HG02970 (cell line): Measurements from ENCODE around the gene THSD4.

Source experiments
- ATAC-seq: cut with Tn5 transposase; IDR thresholded peaks from one replicate; pipeline ENCODE4 v1.9.1; 2021; ENCODE audit warnings: mild to moderate bottlenecking, moderate library complexity, moderate number of reproducible peaks; ENCODE audit not compliant: unreplicated experiment, low FRiP score

Gene THSD4

DNA sequence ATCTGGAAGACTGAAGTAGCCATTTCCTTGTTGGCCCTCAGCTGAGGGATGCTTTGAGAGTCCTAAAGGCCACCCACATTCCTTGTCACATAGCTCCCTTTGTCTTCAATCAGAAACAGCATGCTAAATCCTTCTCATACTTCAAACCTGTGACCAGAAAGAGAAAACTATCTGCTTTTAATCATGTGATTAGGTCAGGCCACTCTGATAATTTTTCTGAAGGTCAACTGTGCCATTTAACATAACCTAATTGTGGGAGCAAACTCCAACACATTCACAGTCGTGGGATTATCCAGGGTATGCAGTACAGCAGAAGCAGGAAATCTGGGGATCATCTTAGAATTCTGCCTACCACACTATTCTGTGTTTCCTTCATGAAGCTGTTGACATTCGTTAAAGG, 471.2 kb downstream of the THSD4 start:
- no peak for ATAC-seq

DNA sequence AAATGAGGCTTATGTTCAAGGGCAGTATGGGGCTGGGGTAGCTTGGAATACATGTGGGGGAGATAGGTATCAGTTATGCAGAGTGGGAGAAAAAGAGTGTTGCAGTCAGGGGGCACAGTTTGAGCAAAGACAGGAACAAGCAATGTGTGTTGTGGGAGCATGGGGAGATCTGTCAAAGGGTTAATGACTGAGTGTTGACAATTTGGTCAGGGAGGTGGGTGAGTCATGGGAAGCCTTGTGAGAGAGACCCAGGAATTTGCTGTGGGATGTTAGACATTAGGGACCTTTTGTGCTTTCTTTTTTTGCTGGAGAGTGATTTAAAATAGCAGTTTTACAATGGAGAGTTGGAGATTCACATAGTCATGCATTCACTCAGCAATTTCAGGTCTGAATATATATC, 473.5 kb downstream of the THSD4 start:
- no peak for ATAC-seq

GRCh38 chr15:71591057-71591456, 475.8 kb downstream of the THSD4 start:
- ATAC-seq = no peak

GRCh38 chr15:71592203-71592602, 476.9 kb downstream of the THSD4 start:
- no peak for ATAC-seq

DNA sequence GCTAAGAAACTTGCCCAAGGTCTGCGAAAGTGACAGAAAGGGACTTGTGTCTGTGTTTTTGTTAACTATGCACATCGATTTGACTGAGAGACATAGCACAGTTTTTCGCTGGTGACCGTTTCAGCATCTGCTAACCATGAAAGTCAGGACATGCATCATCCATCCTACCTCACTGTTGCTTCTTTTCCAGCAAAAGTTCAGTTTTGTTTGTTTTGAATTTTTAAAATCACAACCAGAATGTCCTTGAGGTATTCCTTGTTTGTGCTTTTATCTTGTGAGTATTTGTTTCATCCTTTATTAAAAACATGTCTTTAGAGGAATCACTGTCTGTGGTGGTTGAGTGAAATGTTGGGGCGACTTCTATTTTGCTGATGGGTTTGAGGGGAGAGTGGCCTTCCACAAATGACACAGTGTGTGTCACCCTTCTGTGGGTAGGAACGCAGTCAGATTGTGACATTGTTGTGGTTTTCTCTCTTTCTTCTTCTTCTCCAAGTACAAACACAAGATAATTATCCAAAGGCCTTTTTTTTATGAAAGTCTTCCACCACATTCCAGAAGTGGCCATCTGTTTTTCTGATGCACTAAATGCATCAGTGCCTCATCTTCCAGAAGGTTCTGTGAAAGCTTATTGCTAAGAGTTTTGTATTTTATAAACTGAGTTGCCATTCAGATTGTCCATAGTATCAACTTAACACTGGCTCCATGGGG, 480.7 kb downstream of the THSD4 start:
- ATAC-seq = no peak

- no peak for ATAC-seq
Measured at GRCh38 chr15:71596672-71597071, 481.4 kb downstream of the THSD4 start.

- no peak for ATAC-seq
Measured at GRCh38 chr15:71597126-71597525, 481.9 kb downstream of the THSD4 start.

DNA sequence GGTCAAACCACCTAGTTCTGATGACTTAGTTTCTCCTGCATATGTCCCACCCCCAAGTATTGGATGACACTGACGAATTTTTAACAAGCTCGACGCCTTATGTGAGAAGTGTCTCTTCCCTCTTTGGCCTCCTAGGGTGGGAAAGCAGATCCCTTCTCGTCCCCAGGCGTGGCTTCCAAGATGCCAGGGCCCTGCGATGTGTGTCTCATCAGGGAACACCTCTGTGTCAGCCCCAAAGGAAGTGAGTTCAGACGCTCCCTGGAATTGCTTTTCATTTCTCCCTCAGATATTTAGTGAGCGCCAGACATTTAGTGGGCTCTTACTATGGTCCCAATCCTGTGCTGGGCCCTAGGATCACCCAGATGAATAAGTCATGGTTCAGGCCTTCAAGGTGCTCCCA, 482.4 kb downstream of the THSD4 start:
- ATAC-seq = no peak

DNA sequence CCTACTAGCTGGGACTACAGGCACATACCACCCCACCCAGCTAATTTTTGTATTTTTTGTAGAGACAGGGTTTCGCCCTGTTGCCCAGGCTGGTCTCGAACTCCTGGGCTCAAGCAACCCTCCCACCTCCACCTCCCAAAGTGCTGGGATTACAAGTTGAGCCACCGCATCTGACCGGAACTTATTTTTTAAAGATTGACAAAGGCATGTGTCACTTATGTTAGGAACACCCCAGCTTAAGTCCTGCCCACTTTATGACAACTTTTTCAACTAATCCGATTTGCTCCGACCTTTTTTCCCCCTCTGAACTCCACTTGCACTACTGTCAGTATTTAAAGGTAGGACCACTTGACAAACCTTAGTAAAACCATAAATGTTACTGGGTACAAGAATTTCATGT, 483.5 kb downstream of the THSD4 start:
- no peak for ATAC-seq

- no peak for ATAC-seq
Measured at GRCh38 chr15:71599418-71600151, 484.3 kb downstream of the THSD4 start.

- no peak for ATAC-seq
Measured at GRCh38 chr15:71600237-71600636, 485.0 kb downstream of the THSD4 start.

- ATAC-seq = no peak
Measured at GRCh38 chr15:71601038-71601834, 486.0 kb downstream of the THSD4 start.

GRCh38 chr15:71603379-71603778, 488.1 kb downstream of the THSD4 start:
- ATAC-seq = no peak

DNA sequence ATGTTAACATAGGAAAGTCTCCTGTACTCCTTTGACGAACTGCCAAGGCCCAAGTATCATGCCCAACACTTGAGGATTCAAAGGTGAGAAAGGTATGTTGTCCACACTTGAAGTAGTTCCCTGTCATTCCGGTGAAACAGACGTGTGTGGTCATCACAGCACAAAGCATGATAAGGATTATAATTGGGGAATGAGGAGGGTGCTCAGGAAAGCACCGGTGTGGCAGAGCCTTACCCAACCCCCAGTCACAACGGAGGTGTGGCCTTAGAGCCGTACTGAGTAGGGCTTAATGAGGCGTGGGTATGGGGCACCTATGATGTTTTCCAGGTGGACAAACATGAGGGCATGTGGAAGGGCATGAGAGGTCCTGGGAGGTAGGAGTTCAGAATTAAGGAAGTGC, 492.1 kb downstream of the THSD4 start:
- ATAC-seq = no peak

DNA sequence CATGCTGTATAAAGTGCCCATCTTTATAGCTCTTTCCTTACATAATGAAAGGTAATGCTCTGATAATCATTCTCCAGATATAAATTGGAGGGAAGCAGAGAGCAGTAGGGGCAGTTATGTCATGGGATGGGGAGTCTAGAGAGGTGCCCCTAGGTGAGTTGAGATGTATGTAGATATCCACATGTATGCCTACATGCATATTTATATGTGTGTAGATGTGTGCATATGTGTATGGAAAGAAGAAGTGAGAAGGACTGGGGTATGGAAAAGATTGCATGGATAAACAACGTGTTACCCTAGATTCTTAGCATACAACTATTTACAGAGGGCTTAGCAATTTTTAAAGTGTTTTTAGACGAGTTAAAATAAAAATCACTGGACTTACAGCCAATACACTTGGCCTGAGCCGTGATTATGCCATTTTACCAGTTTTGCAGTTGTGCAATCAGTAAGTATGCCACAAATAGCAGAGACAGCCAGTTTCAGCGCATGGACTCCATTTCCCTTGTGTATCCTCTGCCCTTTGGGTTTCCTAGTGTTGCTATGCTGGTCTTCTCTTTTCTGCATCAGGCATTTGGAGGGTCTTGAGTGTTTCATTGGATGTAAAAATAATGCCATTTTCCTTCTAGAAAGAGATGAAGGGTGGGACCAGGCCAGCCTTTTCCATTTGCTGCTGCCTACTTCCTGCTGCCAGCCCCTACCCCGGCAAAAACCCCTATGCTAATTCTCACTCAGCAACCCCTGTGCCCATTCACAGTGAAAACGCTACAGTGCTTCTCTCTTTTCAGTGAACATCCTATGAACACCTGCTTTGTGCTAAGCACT, 495.7 kb downstream of the THSD4 start:
- ATAC-seq = no peak

DNA sequence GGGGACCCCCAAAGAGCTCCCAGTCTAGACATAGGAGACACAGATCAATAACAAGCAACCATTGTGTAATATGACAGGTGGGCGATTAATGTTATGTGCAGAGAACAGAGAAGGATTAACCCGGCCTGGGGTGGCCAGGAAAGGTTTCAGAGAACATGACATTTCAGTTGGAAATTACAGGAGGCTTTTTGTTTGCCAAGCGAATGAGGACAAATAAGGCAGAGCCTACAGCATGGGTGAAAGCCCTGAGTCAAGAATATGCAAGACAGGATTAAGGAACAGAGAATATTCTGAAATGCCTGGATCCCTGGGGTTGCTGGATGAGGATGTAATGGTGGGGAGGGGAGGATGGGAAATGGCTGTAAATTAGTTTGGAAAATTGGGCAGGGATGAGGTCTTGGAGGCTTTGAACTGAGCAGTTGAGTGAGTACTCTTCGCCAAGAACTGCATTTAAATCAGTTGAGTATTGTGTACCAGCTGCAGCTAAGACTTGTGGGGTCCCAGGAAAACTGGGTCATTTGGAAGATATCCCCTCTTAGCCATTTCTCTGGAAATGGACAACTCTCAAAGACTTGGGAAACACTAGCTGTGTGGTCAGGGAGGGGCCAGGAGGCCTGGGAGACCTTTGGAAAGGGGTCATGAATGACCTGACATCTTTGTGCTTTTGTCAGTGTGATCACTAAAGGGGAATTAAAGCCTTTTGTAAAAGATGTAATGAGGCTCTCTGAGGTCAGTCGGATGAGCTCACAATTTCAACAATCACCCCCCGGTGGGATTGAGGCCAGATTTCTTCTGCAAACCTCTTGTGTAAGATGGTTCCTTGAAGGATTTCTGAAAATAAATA, 496.5 kb downstream of the THSD4 start:
- ATAC-seq = no peak

DNA sequence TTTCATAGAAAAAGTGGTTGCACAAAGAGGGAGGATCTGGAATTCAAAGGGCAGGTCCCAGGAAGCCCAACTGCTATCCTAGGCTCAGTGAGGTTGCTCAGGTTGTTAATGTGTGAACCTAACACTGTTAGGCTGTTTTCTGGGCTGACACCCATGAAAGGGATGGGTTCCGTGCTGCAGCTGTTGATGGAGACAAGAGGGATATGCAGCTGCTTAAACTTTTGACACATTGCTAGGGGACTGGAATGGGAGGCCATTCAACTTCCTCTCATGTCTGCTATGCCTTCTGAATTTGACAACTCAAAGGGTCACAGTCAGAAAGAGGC, 497.1 kb downstream of the THSD4 start:
- ATAC-seq = no peak

DNA sequence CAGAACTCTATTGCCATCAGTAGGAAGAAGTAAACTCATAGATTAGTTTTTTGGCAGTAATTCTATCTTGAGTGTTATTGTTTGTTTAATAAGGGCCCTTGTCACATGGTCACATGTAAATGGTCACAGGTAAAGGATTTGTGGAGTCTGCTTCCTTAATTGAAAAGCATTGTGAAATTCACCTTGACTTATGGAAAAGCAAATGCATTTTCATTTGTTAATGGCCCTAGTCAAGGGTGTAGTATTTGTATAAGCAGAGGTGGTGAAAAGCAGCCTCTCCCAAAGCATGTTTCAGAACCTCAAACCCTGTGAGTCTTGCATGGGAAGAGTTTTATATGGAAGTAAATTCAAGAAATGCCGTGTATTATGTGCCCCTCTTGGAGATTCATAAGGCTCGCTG, 497.6 kb downstream of the THSD4 start:
- ATAC-seq = no peak

GRCh38 chr15:71623111-71623510, 507.8 kb downstream of the THSD4 start:
- no peak for ATAC-seq

- ATAC-seq = no peak
Measured at GRCh38 chr15:71626596-71627088, 511.4 kb downstream of the THSD4 start.
